Measurements from ENCODE around the gene STX16. TPM values are rescaled to one million over a fixed set of nuclear protein-coding genes. Genes with fewer than 3 reads are reported as not detected.

Gene STX16, protein sequence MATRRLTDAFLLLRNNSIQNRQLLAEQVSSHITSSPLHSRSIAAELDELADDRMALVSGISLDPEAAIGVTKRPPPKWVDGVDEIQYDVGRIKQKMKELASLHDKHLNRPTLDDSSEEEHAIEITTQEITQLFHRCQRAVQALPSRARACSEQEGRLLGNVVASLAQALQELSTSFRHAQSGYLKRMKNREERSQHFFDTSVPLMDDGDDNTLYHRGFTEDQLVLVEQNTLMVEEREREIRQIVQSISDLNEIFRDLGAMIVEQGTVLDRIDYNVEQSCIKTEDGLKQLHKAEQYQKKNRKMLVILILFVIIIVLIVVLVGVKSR
- total RNA-seq (190 TPM), polyA plus RNA-seq (10 to 100 TPM; 22.8 to 27.5 (median 26.1) TPM)

DNA sequence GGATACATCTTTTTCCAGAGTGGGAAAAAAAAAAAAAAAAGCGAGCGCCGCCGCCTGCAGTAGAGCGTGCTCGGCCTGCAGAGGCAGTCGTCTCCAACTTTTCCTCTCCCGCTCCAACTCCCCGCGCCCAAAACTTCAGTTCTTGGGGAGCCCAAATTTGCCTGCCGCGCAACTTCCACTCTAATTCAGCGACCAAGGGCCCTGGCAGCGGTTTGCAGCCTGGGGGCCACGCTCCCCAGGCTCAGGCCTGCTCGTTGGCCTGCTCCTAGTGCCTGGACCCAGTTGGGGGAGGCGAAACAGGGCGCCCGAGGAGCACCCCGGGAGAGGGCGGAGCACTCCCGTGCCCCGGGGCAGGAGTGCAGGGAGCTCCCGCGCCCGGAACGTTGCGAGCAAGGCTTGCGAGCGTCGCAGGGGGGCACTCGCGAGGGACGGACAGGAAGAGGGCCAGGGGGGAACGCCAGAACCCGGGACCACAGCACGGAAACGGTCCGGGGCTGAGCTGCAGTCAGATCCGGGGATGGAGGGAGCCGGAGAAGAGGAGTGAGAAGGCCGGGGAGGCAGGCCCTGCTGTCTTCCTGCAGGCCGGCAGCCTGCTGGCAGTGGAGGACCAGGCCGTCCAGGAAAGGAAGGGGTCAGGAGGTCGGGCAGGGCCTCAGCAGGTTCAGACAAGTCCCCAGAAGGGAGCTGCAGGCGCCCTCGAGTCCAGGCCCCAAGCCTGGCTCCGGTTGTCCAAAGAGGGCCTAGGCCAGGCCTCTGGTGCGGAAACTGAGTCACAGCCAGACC, at the start of gene STX16:
TSS of gene STX16 (plus strand) at position 508 of the 783 bp plus-strand sequence. CDS start 724 bp downstream, outside the sequence.
- no peaks in the 10 kb centered on the region for H3K36me3 Mint-ChIP-seq
- H3K4me3 Mint-ChIP-seq: peak within 1 kb of the TSS; percentile 95 to 99 (median 98)
- DNase-seq (peak; percentile 72 to 96 (median 78)), ATAC-seq (ENCODE audit: low read depth in 2 of 2) (peak; percentile 77 to 78)
- Histone ChIP-seq H3K4me3 (ENCODE audit: low read depth, low read length) (peak within 1 kb of the TSS; percentile 90), H3K27me3 (ENCODE audit: control insufficient read depth, insufficient read depth, low read length) (no peaks in the 10 kb centered on the region), H3K27ac (ENCODE audit: insufficient read depth, low read length, poor library complexity, severe bottlenecking) (peak within 1 kb of the TSS; percentile 96), H3K4me1 (ENCODE audit: control insufficient read depth, insufficient read depth, low read length, poor library complexity, severe bottlenecking) (peaks cover 42% of the 10 kb centered on the region), H3K36me3 (ENCODE audit: control insufficient read depth, insufficient read depth, low read length) (peaks cover 4% of the 10 kb centered on the region), H3K9me3 (ENCODE audit: control insufficient read depth in 2 of 2, low read length in 2 of 2) (no peaks in the 10 kb centered on the region)
- H3K27me3 Mint-ChIP-seq: peaks cover 7% of the 10 kb centered on the region
- H3K9me3 Mint-ChIP-seq: peaks cover 0 to 2% (median 0%) of the 10 kb centered on the region in 7 donors
- H3K27ac Mint-ChIP-seq: peak within 1 kb of the TSS; percentile 98 to 99 (median 99)
- H3K4me1 Mint-ChIP-seq: peaks cover 8 to 29% (median 16%) of the 10 kb centered on the region in 4 donors

DNA sequence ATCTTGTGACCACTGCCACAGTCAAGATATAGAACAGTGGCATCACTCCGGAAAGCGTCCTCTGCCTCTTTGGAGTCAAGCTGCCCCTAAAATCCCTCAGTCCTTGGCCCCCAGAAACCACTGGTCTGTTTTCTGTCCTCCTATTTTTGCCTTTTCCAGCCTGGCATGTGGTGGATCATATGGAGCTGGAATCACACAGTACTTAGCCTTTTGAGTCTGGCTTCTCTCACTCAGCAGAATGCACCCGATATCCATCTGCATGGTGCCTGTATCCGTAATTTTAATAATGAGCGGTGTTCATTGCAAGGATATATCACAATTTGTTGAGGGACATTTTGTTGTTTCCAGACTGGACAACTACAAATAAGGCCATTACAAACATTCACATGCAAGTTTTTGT, 49.0 kb upstream of the STX16 start:
- no peak for DNase-seq
- H3K27me3 Mint-ChIP-seq: peaks cover 6% of the 10 kb centered on the region

DNA sequence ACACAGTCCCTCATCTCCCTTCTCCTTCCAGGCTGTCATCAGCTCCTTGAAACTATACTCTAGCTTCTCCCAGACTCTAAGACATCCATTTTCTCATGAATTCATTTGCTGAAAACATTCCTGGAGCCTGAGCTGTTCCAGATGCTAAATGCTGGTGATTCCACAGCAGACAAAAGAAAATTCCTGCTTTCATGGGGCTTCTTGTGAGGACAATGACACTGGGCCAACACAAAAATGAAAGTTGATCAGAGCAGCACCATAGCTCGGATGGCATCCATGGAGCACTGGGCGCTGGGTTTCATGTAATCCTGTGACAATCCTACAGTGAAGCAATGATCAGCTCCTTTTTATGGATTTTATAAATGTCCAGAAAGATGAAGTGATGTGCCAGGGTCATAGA, 47.4 kb upstream of the STX16 start:
- Mint-ChIP-seq H3K27me3 (peaks cover 3% of the 10 kb centered on the region), H3K27ac (no peak overlapping the region), H3K4me3 (no peak overlapping the region), H3K4me1 (peaks cover 0 to 2% (median 0%) of the 10 kb centered on the region in 4 donors), H3K36me3 (no peaks in the 10 kb centered on the region), H3K9me3 (peaks cover 0 to 2% (median 0%) of the 10 kb centered on the region in 7 donors)
- no peaks in the 10 kb centered on the region for H3K36me3 ChIP-seq (ENCODE audit: control insufficient read depth, insufficient read depth, low read length)
- no peaks in the 10 kb centered on the region for H3K27me3 ChIP-seq (ENCODE audit: control insufficient read depth, insufficient read depth, low read length)
- DNase-seq (no peak), ATAC-seq (ENCODE audit: low read depth in 2 of 2) (no peak)
- no peak overlapping the region for H3K27ac ChIP-seq (ENCODE audit: insufficient read depth, low read length, poor library complexity, severe bottlenecking)
- H3K4me3 ChIP-seq (ENCODE audit: low read depth, low read length): no peak overlapping the region
- H3K9me3 ChIP-seq (ENCODE audit: control insufficient read depth in 2 of 2, low read length in 2 of 2): no peaks in the 10 kb centered on the region
- no peaks in the 10 kb centered on the region for H3K4me1 ChIP-seq (ENCODE audit: control insufficient read depth, insufficient read depth, low read length, poor library complexity, severe bottlenecking)

More for the DNA sequence above, 49.0 kb upstream of the STX16 start:
- no peak overlapping the region for H3K4me3 Mint-ChIP-seq
- Histone ChIP-seq H3K36me3 (ENCODE audit: control insufficient read depth, insufficient read depth, low read length) (no peaks in the 10 kb centered on the region), H3K4me1 (ENCODE audit: control insufficient read depth, insufficient read depth, low read length, poor library complexity, severe bottlenecking) (no peaks in the 10 kb centered on the region), H3K27me3 (ENCODE audit: control insufficient read depth, insufficient read depth, low read length) (no peaks in the 10 kb centered on the region), H3K27ac (ENCODE audit: insufficient read depth, low read length, poor library complexity, severe bottlenecking) (no peak overlapping the region), H3K9me3 (ENCODE audit: control insufficient read depth in 2 of 2, low read length in 2 of 2) (no peaks in the 10 kb centered on the region), H3K4me3 (ENCODE audit: low read depth, low read length) (no peak overlapping the region)
- no peak overlapping the region for H3K27ac Mint-ChIP-seq
- peaks cover 0 to 2% (median 0%) of the 10 kb centered on the region in 7 donors for H3K9me3 Mint-ChIP-seq
- no peak for ATAC-seq (ENCODE audit: low read depth in 2 of 2)
- H3K36me3 Mint-ChIP-seq: no peaks in the 10 kb centered on the region
- peaks cover 0 to 2% (median 0%) of the 10 kb centered on the region in 4 donors for H3K4me1 Mint-ChIP-seq

DNA sequence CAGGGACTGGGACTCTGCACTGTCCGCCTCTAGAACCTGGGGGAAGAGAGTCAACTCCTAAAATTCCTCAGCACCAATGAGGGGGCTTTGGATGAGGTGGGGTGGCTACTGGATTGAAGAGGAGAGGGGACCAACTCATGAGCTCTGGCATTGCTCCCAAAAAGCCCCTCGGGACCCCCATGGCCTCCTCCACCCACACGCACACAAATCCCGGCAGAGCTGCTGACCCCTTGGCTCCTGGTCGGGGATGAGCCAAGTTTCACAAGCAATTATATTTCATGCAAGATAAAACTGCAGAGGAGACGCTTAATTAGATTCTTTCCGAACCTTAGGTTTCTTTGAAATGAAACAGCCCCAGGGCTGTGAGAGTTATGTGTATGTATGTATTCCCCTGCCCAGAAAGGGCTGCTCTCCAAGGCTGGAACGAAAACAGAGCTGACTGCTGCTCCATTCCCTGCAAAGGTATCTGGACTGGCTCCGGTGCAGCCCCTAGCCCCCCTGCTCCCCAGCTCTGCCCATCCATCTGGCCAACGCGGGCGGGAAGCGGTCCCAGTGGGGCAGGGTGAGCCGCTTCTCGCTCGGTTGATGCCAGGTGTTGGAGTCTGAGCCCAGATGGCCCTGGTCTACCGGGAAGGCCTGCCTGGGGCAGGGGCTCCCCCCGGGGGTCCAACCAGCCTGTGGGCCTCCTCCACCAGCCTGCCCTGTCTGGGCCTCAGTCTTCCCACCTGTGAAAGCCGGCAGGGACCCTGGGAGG, 46.8 kb upstream of the STX16 start:
- Mint-ChIP-seq H3K27ac (peak overlapping the region in 1 of 3 donors; percentile 38), H3K9me3 (peaks cover 0 to 2% (median 0%) of the 10 kb centered on the region in 7 donors)
- no peak for DNase-seq

DNA sequence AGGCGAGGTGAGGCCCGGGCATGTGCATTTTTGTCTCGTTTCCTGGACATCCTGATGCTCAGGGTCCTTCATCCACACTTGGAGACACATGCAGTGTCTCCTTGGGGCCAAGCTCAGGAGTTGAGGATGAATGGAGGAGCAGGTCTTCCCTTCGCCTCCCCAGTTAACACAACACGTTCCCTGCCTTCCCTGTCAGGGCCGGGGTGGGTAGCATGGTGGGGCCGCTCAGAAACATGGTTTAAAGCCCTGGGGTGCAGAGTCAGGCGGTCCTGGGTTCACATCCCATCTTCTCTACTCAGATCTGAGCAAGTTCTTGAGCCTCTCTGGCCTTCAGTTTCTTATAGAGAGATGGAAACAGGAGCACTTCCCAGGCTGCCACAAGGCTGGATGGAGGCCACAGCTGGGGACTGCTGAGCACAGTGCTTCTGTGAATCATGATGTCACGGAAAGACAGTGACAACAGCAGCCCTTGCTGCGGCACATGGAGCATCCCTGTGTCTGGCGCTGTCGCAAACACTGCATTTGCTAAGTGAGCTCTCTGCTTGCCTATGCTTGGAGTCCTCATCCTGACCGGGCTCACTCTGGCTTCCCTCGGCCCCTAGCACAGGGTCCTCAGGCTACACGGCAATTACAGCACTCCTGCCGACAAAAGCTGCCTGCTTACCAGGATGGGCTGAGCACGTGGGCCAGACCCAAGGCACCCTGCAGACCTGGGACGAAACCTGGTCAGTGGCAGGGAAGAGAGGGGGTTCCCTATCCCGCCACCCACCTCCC, 45.6 kb upstream of the STX16 start:
- H3K27me3 ChIP-seq (ENCODE audit: control insufficient read depth, insufficient read depth, low read length): no peaks in the 10 kb centered on the region
- no peaks in the 10 kb centered on the region for H3K36me3 ChIP-seq (ENCODE audit: control insufficient read depth, insufficient read depth, low read length)
- H3K27ac ChIP-seq (ENCODE audit: insufficient read depth, low read length, poor library complexity, severe bottlenecking): no peak overlapping the region
- Mint-ChIP-seq H3K27me3 (no peaks in the 10 kb centered on the region), H3K9me3 (peaks cover 0 to 2% (median 0%) of the 10 kb centered on the region in 7 donors), H3K36me3 (no peaks in the 10 kb centered on the region), H3K4me3 (no peak overlapping the region), H3K4me1 (peaks cover 0 to 2% (median 0%) of the 10 kb centered on the region in 4 donors), H3K27ac (no peak overlapping the region)
- ATAC-seq (ENCODE audit: low read depth in 2 of 2) (no peak), DNase-seq (no peak)
- no peak overlapping the region for H3K4me3 ChIP-seq (ENCODE audit: low read depth, low read length)
- H3K4me1 ChIP-seq (ENCODE audit: control insufficient read depth, insufficient read depth, low read length, poor library complexity, severe bottlenecking): no peaks in the 10 kb centered on the region
- H3K9me3 ChIP-seq (ENCODE audit: control insufficient read depth in 2 of 2, low read length in 2 of 2): no peaks in the 10 kb centered on the region

More for the DNA sequence above, 46.8 kb upstream of the STX16 start:
- no peaks in the 10 kb centered on the region for H3K9me3 ChIP-seq (ENCODE audit: control insufficient read depth in 2 of 2, low read length in 2 of 2)
- ATAC-seq (ENCODE audit: low read depth in 2 of 2): no peak
- no peaks in the 10 kb centered on the region for H3K27me3 ChIP-seq (ENCODE audit: control insufficient read depth, insufficient read depth, low read length)
- no peaks in the 10 kb centered on the region for H3K4me1 ChIP-seq (ENCODE audit: control insufficient read depth, insufficient read depth, low read length, poor library complexity, severe bottlenecking)
- no peaks in the 10 kb centered on the region for H3K36me3 ChIP-seq (ENCODE audit: control insufficient read depth, insufficient read depth, low read length)
- Mint-ChIP-seq H3K4me1 (peaks cover 0 to 2% (median 0%) of the 10 kb centered on the region in 4 donors), H3K36me3 (no peaks in the 10 kb centered on the region), H3K27me3 (no peaks in the 10 kb centered on the region), H3K4me3 (no peak overlapping the region)
- no peak overlapping the region for H3K27ac ChIP-seq (ENCODE audit: insufficient read depth, low read length, poor library complexity, severe bottlenecking)
- no peak overlapping the region for H3K4me3 ChIP-seq (ENCODE audit: low read depth, low read length)

DNA sequence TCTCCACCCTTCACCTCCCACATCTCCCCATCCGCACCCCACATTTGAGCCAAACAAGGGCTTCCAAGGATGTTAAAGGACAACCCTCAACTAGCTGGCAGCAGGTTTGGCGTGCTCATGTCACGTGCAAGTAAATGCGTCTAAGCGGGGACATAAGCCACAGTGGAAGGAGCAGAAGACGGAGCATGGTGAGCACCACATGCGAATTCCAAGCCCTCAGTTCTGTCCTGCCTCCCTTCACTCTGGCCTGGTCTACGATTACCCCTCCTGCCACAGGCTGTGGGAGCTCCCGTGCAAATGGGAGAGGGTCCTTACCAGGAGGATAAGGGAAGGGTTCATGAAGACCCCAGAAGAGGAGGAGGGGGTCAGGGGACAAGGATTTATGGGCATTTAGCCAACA, 44.9 kb upstream of the STX16 start:
- H3K27ac ChIP-seq (ENCODE audit: insufficient read depth, low read length, poor library complexity, severe bottlenecking): no peak overlapping the region
- DNase-seq (no peak), ATAC-seq (ENCODE audit: low read depth in 2 of 2) (no peak)
- H3K4me1 ChIP-seq (ENCODE audit: control insufficient read depth, insufficient read depth, low read length, poor library complexity, severe bottlenecking): no peaks in the 10 kb centered on the region
- H3K27me3 Mint-ChIP-seq: no peaks in the 10 kb centered on the region
- no peak overlapping the region for H3K4me3 ChIP-seq (ENCODE audit: low read depth, low read length)
- H3K27ac Mint-ChIP-seq: no peak overlapping the region
- H3K27me3 ChIP-seq (ENCODE audit: control insufficient read depth, insufficient read depth, low read length): no peaks in the 10 kb centered on the region
- no peaks in the 10 kb centered on the region for H3K36me3 ChIP-seq (ENCODE audit: control insufficient read depth, insufficient read depth, low read length)
- H3K36me3 Mint-ChIP-seq: no peaks in the 10 kb centered on the region
- H3K9me3 ChIP-seq (ENCODE audit: control insufficient read depth in 2 of 2, low read length in 2 of 2): no peaks in the 10 kb centered on the region
- H3K4me1 Mint-ChIP-seq: peaks cover 0 to 2% (median 0%) of the 10 kb centered on the region in 4 donors
- peaks cover 0 to 2% (median 0%) of the 10 kb centered on the region in 7 donors for H3K9me3 Mint-ChIP-seq
- H3K4me3 Mint-ChIP-seq: no peak overlapping the region

All from CD4-positive, CD25-positive, alpha-beta regulatory T cell (primary cell).